MM.1S (cell line): Measurements from ENCODE around the gene SPAG16.

Experiments
- DNase-seq: peaks from one replicate; pipeline ENCODE4 v3.0.0-alpha.2; 2015
- H2AFZ ChIP-seq: fragments of 300-600 bp; sonication (generic); 2 replicates; pipeline ENCODE4 v1.6.0; 2016; ENCODE audit warnings: antibody characterized with exemption, low read length
- H3F3A ChIP-seq: fragments of 300-600 bp; sonication (generic); 2 replicates; pipeline ENCODE4 v1.6.1; 2016; ENCODE audit warnings: mild to moderate bottlenecking, antibody characterized with exemption, low read length, moderate library complexity, mixed read lengths; ENCODE audit not compliant: insufficient read depth
- H3K27ac ChIP-seq: fragments of 300-600 bp; sonication (generic); 2 replicates; pipeline ENCODE4 v1.5.1; 2016; ENCODE audit warnings: mild to moderate bottlenecking, low read length
- H3K27me3 ChIP-seq: fragments of 300-600 bp; sonication (generic); replicated peaks from 2 replicates; pipeline ENCODE4 v1.6.0; 2016; ENCODE audit warnings: low read length; ENCODE audit not compliant: insufficient read depth
- H3K36me3 ChIP-seq: fragments of 300-600 bp; sonication (generic); replicated peaks from 2 replicates; pipeline ENCODE4 v1.6.1; 2016; ENCODE audit warnings: mild to moderate bottlenecking, low read length, mixed read lengths; ENCODE audit not compliant: insufficient read depth
- H3K4me1 ChIP-seq: fragments of 300-600 bp; sonication (generic); 2 replicates; pipeline ENCODE4 v1.6.1; 2016; ENCODE audit warnings: low read length, mixed read lengths
- H3K4me2 ChIP-seq: fragments of 300-600 bp; sonication (generic); 2 replicates; pipeline ENCODE4 v1.6.0; 2016; ENCODE audit warnings: low read depth, low read length
- H3K4me3 ChIP-seq: fragments of 300-600 bp; sonication (generic); 2 replicates; pipeline ENCODE4 v1.5.1; 2016; ENCODE audit warnings: low read length, mixed read lengths
- H3K79me2 ChIP-seq: fragments of 300-600 bp; sonication (generic); 2 replicates; pipeline ENCODE4 v1.6.1; 2016; ENCODE audit warnings: mixed run types, low read length, mixed read lengths
- H3K9ac ChIP-seq: fragments of 300-600 bp; sonication (generic); 2 replicates; pipeline ENCODE4 v1.6.1; 2016; ENCODE audit warnings: low read length, mixed read lengths
- H3K9me2 ChIP-seq: fragments of 300-600 bp; sonication (generic); replicated peaks from 2 replicates; pipeline ENCODE4 v1.6.1; 2016; ENCODE audit warnings: mild to moderate bottlenecking, low read length, mixed read lengths; ENCODE audit not compliant: insufficient read depth
- H3K9me3 ChIP-seq: fragments of 300-600 bp; sonication (generic); replicated peaks from 2 replicates; pipeline ENCODE4 v1.6.1; 2016; ENCODE audit warnings: mild to moderate bottlenecking, low read length, mixed read lengths; ENCODE audit not compliant: insufficient read depth
- H4K20me1 ChIP-seq: fragments of 300-600 bp; sonication (generic); 2 replicates; pipeline ENCODE4 v1.6.1; 2016; ENCODE audit warnings: mild to moderate bottlenecking, low read length, moderate library complexity, mixed read lengths; ENCODE audit not compliant: insufficient read depth
- EZH2 ChIP-seq: fragments of 300-600 bp; sonication (generic); optimal IDR thresholded peaks from 2 replicates; pipeline ENCODE3; 2017; ENCODE audit warnings: low read depth, mild to moderate bottlenecking, antibody characterized with exemption, low read length, mixed read lengths
- EZH2phosphoT487 ChIP-seq: fragments of 300-600 bp; sonication (generic); IDR thresholded peaks from 2 replicates; pipeline ENCODE4 v1.6.1; 2018; ENCODE audit warnings: antibody characterized with exemption, low read length
- TF ChIP-seq, protein P1 (sequence below): fragments of 300-600 bp; sonication (generic); IDR thresholded peaks from 2 replicates; pipeline ENCODE4 v1.5.1; 2016; ENCODE audit warnings: antibody characterized with exemption, low read length, mixed read lengths

The SPAG16 gene

DNA sequence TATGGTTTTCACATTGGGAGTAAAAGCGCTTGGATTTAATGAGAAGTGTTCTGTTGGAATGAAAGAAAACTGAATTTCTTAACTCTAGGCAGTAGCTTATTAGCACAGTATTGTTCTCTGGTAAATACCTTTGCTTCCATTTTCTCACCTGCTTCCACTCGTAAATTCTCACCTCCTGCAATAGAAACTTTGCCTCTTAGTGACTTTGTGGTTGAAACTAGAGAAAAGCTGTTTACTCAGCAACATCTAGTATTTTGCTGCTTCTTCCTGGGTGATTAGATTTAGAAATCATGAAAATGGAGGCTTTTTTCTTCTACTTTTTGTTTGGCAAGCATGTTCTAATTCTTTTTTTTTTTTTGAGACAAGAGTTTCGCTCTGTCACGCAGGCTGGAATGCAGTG, 385.4 kb downstream of the SPAG16 start:
- Histone ChIP-seq H3K36me3 (no peaks in the 10 kb centered on the region), H3K27me3 (no peaks in the 10 kb centered on the region), H3K27ac (peak overlapping the region; percentile 24; the same call in 1 of the 2 replicates), H3K79me2 (no peaks in the 10 kb centered on the region), H3F3A (no peaks in the 10 kb centered on the region; the same call in 1 of the 2 replicates), H3K9me3 (no peaks in the 10 kb centered on the region), H3K4me2 (peak overlapping the region; percentile 15; the same call in 1 of the 2 replicates), H4K20me1 (no peaks in the 10 kb centered on the region), H3K9me2 (no peaks in the 10 kb centered on the region), H2AFZ (no peak overlapping the region), H3K4me3 (no peak overlapping the region), H3K9ac (no peak overlapping the region), H3K4me1 (0 out of 2 replicates have a peak, but pooled peaks cover 7% of the 10 kb centered on the region)
- TF ChIP-seq, protein P1, sequence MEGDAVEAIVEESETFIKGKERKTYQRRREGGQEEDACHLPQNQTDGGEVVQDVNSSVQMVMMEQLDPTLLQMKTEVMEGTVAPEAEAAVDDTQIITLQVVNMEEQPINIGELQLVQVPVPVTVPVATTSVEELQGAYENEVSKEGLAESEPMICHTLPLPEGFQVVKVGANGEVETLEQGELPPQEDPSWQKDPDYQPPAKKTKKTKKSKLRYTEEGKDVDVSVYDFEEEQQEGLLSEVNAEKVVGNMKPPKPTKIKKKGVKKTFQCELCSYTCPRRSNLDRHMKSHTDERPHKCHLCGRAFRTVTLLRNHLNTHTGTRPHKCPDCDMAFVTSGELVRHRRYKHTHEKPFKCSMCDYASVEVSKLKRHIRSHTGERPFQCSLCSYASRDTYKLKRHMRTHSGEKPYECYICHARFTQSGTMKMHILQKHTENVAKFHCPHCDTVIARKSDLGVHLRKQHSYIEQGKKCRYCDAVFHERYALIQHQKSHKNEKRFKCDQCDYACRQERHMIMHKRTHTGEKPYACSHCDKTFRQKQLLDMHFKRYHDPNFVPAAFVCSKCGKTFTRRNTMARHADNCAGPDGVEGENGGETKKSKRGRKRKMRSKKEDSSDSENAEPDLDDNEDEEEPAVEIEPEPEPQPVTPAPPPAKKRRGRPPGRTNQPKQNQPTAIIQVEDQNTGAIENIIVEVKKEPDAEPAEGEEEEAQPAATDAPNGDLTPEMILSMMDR = no peak
- TF ChIP-seq EZH2phosphoT487 (no peak), EZH2 (no peak)
- DNase-seq = peak; percentile 84

GRCh38 chr2:213678437-213679218, 394.4 kb downstream of the SPAG16 start:
- DNase-seq = no peak
- H3K27me3 ChIP-seq = no peaks in the 10 kb centered on the region
- H3F3A ChIP-seq = no peaks in the 10 kb centered on the region
- no peaks in the 10 kb centered on the region for H3K79me2 ChIP-seq
- H3K4me2 ChIP-seq = no peak overlapping the region
- peaks cover 5% of the 10 kb centered on the region; the same call in 1 of the 2 replicates for H3K4me1 ChIP-seq
- H3K4me3 ChIP-seq = no peak overlapping the region
- no peak overlapping the region for H2AFZ ChIP-seq
- no peaks in the 10 kb centered on the region for H3K36me3 ChIP-seq
- no peaks in the 10 kb centered on the region for H4K20me1 ChIP-seq
- no peaks in the 10 kb centered on the region for H3K9me2 ChIP-seq
- no peak overlapping the region for H3K9ac ChIP-seq
- no peaks in the 10 kb centered on the region for H3K9me3 ChIP-seq
- TF ChIP-seq EZH2 = no peak
- H3K27ac ChIP-seq = no peak overlapping the region

DNA sequence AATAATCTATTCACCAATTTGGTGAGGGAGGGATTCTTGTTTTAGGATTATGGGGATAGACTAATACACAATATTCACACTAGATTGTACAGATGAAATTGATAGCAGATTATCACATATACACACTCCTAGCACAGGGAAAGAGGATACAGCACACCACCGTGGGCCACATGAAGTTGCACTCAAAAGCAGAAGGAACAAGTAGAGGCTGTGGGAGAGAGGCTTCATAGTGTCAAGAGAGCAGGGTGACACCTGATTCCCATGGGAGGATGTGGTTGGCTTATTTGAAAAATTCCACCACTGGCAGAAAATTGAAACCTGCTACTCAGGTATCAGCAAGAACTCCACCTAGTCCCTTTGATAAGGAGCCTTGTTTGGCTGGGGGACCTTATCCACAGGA, 395.6 kb downstream of the SPAG16 start:
- DNase-seq = no peak
- peaks cover 5% of the 10 kb centered on the region; the same call in 1 of the 2 replicates for H3K4me1 ChIP-seq
- no peak overlapping the region for H3K27ac ChIP-seq
- no peaks in the 10 kb centered on the region for H3F3A ChIP-seq
- no peaks in the 10 kb centered on the region for H3K27me3 ChIP-seq
- no peaks in the 10 kb centered on the region for H4K20me1 ChIP-seq
- no peaks in the 10 kb centered on the region for H3K36me3 ChIP-seq
- no peak for TF ChIP-seq EZH2phosphoT487
- TF ChIP-seq EZH2 = no peak
- TF ChIP-seq, protein P1 = no peak
- no peak overlapping the region for H3K9ac ChIP-seq
- H3K4me2 ChIP-seq = no peak overlapping the region
- H2AFZ ChIP-seq = no peak overlapping the region
- H3K9me3 ChIP-seq = no peaks in the 10 kb centered on the region
- H3K4me3 ChIP-seq = no peak overlapping the region
- no peaks in the 10 kb centered on the region for H3K79me2 ChIP-seq
- H3K9me2 ChIP-seq = no peaks in the 10 kb centered on the region

DNA sequence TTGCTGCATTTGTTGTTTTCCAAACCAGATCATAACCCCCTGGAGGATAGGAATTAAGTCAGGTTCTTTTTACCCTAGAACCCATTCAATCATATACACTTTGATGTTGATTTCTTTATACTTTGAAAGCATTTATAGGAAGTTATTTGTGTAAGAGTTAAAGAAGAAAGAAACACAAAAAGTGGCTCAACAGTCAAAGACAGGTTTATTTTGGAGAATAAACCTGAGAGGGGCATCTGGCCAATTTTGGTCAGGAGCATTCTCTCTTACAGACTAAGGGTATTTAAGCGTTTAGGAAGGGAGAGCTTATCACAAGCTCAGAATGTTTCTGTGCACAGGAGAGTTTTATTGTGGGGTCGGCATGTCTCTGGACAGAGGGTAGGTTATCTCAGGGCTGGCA, 398.0 kb downstream of the SPAG16 start:
- no peak for DNase-seq
- Histone ChIP-seq H2AFZ (no peak overlapping the region), H3K4me3 (no peak overlapping the region), H3K9ac (no peak overlapping the region), H3K9me2 (no peaks in the 10 kb centered on the region), H3K27ac (no peak overlapping the region), H3K79me2 (no peaks in the 10 kb centered on the region), H3K36me3 (no peaks in the 10 kb centered on the region), H3K27me3 (no peaks in the 10 kb centered on the region), H3K9me3 (no peaks in the 10 kb centered on the region), H4K20me1 (no peaks in the 10 kb centered on the region), H3F3A (no peaks in the 10 kb centered on the region), H3K4me1 (peaks cover 5% of the 10 kb centered on the region; the same call in 1 of the 2 replicates), H3K4me2 (no peak overlapping the region)
- no peak for TF ChIP-seq EZH2phosphoT487
- TF ChIP-seq, protein P1 = no peak
- no peak for TF ChIP-seq EZH2
